ENCODE measurements around the gene BCL7A.

Gene BCL7A

DNA sequence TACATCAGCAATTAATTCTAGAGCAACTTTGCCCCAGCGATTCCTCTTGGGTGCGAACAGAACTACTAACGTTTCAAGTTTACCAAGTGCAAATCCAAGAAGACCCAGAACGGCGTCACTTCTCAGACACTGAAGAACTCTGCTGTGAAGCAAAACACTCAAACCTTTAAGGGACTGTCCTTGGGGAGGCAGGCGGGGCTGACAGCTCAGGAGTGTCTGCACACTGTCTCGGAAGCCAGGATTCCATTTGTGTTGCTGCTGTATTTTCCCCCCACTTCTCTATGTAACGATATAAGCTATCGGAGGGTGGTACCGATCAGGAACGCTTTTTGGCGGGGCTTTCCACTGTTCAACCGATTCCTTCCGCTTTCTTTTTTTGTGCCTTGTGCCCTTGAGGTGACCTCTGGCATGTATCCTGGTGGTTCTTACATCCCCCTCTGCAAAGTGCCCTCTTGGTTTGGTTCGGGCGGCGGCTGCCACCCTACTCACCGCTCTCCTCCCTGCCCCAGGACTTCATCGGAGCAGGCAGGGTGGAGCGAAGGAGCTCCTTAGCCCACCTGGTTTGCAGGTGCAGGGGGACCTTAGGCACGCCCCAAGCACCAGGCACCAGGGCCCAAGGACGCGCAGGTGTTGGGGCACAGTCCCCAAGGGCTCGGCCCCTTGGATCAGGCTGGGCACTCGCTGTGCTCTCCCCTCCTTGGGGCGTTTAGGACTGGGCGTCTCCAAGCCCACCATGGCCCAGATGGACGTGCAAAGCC lies 37.7 kb downstream of the BCL7A start:
- peaks cover 8% of the 10 kb centered on the region for H3K4me1 ChIP-seq
- in situ Hi-C loops (cut with MboI; ENCODE audit: low sequenced_read_pairs), result loop anchor here (5.0 to 10.0 kb wide), 2 partner anchors 63 to 135 kb away; no protein-coding TSS in a partner anchor
- peaks cover 46% of the 10 kb centered on the region for H3K36me3 ChIP-seq (replicated peaks)
- H3K9me3 ChIP-seq, result no peaks in the 10 kb centered on the region
- DNase-seq (ENCODE audit: low spot score in 2 of 2), result no peak
- H3K4me3 ChIP-seq, result no peak overlapping the region
- no peaks in the 10 kb centered on the region for H3K27me3 ChIP-seq (ENCODE audit: low read depth)

DNA sequence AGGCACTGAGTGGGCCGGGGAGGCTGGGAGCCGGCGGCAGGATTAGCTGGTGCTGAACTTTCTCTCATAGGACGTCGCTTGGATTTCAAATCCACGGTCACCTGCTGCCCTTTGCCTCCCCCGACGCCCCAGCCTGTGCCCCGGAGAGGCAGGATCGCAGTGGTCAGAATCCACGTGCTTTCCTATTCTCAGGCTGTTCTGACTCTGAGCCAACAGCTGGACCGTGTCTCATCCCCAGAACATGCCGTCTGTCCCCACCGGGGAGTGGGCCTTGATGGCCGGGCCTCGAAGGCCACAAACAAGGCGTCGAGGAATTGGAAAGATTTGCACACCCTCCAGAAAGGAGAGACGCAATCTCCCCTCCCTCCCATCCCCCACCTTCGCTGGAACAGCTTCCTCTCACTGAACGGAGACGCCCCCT lies 38.4 kb downstream of the BCL7A start:
- Histone ChIP-seq H3K9me3 (no peaks in the 10 kb centered on the region), H3K4me1 (peaks cover 15% of the 10 kb centered on the region), H3K4me3 (no peak overlapping the region), H3K27me3 (ENCODE audit: low read depth) (no peaks in the 10 kb centered on the region), H3K36me3 (replicated peaks) (peaks cover 41% of the 10 kb centered on the region)
- DNase-seq (ENCODE audit: low spot score in 2 of 2), result no peak
- in situ Hi-C loops (cut with MboI; ENCODE audit: low sequenced_read_pairs), result no loop called here

DNA sequence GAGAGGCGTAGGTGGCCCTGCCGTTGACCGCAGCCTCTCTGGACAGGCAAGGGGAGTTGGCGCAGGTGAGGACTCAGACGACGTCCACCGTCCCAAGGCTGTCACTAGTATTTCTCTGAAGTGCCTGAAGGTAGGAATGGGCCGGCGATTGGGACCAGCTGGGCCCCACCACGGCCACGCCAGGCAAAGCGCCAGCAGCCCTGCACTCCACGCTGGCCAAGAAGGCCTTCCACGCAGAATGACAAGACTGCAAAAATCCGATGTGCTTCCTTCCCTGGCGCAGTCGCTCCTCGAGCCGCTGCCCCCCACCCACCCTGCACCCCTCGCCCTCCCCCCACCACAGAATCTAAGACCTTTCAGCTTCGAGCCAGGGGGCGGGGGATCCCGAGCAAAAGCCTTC lies 39.6 kb downstream of the BCL7A start:
- H3K27me3 ChIP-seq (ENCODE audit: low read depth), result no peaks in the 10 kb centered on the region
- H3K36me3 ChIP-seq (replicated peaks), result peaks cover 29% of the 10 kb centered on the region
- H3K9me3 ChIP-seq, result no peaks in the 10 kb centered on the region
- in situ Hi-C loops (cut with MboI; ENCODE audit: low sequenced_read_pairs), result no loop called here
- H3K4me1 ChIP-seq, result peaks cover 22% of the 10 kb centered on the region
- no peak overlapping the region for H3K4me3 ChIP-seq
- no peak for DNase-seq (ENCODE audit: low spot score in 2 of 2)

DNA sequence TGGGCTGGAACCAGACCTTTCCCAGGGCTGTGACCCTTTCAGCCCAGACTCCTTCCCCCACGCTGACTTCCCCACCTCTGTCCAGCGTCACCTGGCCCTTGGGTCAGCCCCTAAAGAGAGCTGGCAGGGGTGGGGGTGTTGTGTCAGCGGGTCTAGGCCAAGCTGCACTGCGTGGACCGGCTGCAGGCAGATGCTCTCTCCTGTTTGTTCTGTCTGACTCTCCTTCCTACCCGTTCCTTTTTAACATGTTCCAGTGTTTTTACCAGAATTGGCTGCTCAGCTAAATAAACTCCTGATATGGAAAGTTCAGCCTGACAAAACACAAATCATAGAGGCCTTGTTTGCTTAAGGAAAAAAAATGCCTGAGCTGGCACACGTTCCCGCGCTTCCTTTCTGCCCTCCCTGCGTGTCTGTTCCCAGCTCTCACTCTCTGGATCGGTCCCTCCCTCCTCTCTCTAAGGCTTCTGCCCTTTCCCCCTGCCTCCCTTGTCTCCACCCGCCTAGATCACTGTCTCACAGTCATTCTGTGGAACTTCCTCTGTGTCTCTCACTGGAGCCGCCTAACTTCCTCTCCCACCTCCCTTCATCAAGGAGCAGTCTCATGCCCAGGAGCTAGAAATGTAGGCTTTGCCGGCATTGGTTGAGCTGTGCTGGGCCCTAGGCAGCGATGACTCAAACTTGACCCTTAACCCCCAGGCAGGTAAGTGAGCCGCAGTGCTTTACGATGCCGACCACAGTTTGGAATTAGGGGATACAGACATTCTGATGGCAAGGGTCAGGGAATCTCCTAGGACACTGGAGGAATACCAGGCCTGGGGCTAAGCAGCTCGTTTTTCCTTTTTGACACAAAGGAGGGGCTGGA lies 41.4 kb downstream of the BCL7A start:
- peaks cover 16% of the 10 kb centered on the region for H3K36me3 ChIP-seq (replicated peaks)
- H3K9me3 ChIP-seq, result no peaks in the 10 kb centered on the region
- no peak for DNase-seq (ENCODE audit: low spot score in 2 of 2)
- H3K27me3 ChIP-seq (ENCODE audit: low read depth), result no peaks in the 10 kb centered on the region
- H3K4me1 ChIP-seq, result peaks cover 22% of the 10 kb centered on the region
- H3K4me3 ChIP-seq, result no peak overlapping the region
- in situ Hi-C loops (cut with MboI; ENCODE audit: low sequenced_read_pairs), result no loop called here

DNA sequence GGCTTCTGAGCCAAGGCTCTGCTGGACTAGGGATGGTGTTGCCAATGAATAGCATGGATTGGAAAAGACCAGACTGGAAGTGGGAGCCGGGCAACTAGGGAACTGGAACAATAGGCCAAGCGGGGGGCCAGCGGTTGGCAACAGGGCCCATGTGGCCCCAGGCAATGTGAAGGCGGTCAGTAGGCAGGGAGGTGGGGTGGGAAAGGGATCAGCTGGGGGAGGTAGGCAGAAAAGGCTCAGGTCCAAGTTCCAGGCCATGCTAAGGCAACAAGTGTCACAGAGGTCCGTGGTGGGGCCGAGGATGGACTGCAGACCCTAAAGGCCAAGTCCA lies 42.0 kb downstream of the BCL7A start:
- Histone ChIP-seq H3K4me3 (no peak overlapping the region), H3K9me3 (no peaks in the 10 kb centered on the region), H3K4me1 (peaks cover 22% of the 10 kb centered on the region), H3K36me3 (replicated peaks) (peaks cover 16% of the 10 kb centered on the region), H3K27me3 (ENCODE audit: low read depth) (no peaks in the 10 kb centered on the region)
- in situ Hi-C loops (cut with MboI; ENCODE audit: low sequenced_read_pairs), result no loop called here
- peak in 1 of 2 experiments; percentile 25 for DNase-seq (ENCODE audit: low spot score in 2 of 2)

DNA sequence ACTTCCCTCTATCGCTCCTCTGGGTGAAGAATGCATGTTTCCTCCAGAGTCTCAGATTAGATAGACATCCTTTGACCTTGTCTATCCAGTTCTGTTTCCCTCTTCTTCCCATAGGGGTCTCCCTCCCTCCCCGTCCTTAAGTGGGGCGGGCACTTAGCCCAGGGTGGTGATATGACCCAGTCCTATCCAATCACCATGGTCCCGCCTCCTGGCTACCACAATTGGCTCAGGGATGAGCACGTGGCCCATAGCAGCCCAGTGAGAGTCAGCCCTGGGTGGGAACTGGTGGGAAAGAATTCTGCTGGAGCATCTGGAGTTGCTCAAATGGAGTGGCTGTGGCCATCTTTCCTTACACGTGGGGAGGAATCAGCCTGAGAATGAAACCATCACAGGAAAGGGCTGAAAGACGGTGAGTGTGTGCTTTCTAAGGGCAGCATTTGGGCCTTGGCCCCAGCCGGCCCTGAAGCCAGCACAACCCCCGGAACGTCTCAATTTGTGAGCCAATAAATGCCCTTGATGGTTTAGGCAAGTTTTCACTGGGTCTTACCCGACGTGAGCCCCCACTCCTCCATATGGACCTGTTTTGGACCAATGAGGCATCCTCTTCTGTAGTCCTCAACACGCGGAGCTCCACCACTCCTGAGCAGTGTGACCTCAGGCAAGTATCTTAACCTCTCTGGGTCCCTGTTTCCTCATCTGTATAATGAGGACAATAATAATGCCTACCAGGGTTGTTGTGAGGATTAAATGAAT lies 42.5 kb downstream of the BCL7A start:
- peak; percentile 94 to 98 for DNase-seq (ENCODE audit: low spot score in 2 of 2)
- in situ Hi-C loops (cut with MboI; ENCODE audit: low sequenced_read_pairs), result no loop called here
- Histone ChIP-seq H3K36me3 (replicated peaks) (peaks cover 10% of the 10 kb centered on the region), H3K27me3 (ENCODE audit: low read depth) (no peaks in the 10 kb centered on the region), H3K9me3 (no peaks in the 10 kb centered on the region), H3K4me3 (peak overlapping the region; percentile 26), H3K4me1 (peaks cover 22% of the 10 kb centered on the region)

DNA sequence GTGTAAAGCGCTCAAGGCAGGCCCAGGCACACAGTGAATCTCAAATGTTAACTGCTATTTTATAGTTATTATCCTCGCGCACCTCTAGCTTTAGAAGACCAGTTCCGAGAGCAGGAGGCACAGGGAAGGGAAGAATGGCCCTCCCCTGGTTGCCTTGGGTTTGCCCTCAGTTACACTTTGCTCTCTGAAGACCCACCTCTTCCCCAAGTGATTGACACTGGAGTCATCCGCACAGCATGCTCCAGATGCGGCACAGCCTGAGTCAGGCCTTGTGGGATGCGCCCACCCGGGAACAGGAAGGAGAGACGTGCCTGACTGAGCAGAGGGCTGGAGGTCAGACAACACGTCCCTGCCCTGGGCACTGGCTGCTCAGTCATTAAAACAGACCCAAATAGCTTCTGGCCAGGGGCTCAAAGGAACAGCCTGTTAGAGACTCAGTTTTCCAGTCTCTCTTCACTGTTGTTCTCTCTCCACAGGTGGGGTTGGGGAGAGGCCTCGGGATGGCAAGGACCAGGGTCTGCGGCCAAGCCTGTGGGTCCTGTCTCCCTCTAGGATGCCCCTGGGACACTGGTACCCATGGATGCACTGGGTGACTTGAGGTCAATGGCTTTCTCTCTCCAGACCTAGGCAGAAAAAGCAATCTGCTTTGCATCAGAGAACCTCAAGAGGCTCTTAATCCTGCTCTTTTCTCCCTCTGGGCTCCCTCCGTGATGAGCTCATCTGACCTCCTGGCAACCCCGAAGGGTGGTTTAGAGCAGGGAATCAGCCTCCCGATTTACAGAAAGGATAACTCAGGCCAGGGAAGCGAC lies 43.3 kb downstream of the BCL7A start:
- DNase-seq (ENCODE audit: low spot score in 2 of 2), result peak; percentile 55 to 76
- in situ Hi-C loops (cut with MboI; ENCODE audit: low sequenced_read_pairs), result no loop called here
- no peaks in the 10 kb centered on the region for H3K27me3 ChIP-seq (ENCODE audit: low read depth)

DNA sequence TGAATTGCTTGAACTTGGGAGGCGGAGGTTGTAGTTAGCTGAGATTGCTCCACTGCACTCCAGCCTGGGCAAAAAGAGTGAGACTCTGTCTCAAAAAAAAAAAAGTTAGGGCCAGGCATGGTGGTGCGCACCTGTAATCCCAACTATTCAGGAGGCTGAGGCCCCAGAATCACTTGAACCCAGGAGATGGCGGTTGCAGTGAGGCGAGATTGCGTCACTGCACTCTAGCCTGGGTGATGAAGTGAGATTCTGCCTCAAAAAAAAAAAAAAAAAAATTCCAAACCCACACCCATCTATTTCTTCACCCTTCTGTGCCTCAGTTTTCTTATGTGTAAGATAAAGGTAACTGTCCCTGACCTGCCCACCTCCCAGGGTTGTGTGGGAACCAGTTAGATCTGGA lies 45.9 kb downstream of the BCL7A start:
- no peak overlapping the region for H3K4me3 ChIP-seq
- H3K27me3 ChIP-seq (ENCODE audit: low read depth), result no peaks in the 10 kb centered on the region
- H3K36me3 ChIP-seq (replicated peaks), result peaks cover 4% of the 10 kb centered on the region
- in situ Hi-C loops (cut with MboI; ENCODE audit: low sequenced_read_pairs), result no loop called here
- DNase-seq (ENCODE audit: low spot score in 2 of 2), result no peak
- H3K4me1 ChIP-seq, result peaks cover 22% of the 10 kb centered on the region
- no peaks in the 10 kb centered on the region for H3K9me3 ChIP-seq

More for the DNA sequence above, 43.3 kb downstream of the BCL7A start:
- Histone ChIP-seq H3K4me3 (peak overlapping the region; percentile 26), H3K4me1 (peaks cover 22% of the 10 kb centered on the region), H3K36me3 (replicated peaks) (peaks cover 8% of the 10 kb centered on the region), H3K9me3 (no peaks in the 10 kb centered on the region)

DNA sequence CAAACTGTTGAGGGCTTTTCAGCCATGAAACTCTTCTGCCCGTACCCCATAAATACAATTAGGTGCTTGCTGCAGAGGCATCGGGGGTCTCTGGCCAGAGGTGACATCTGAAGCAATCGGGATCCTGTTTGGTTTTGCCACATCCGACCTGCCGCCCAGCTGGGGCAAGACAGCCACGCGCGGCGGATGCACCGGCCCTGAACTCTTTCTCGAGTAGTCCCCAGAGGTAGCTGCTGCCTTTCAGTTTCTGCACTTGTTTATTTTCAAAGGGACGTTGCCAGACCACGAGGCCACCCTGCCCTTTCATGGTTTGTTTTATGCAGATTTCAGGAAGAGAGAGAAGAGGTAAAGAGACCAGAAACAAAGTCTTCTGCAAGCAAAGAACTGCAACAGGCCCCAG lies 46.3 kb downstream of the BCL7A start:
- Histone ChIP-seq H3K36me3 (replicated peaks) (peaks cover 4% of the 10 kb centered on the region), H3K4me3 (no peak overlapping the region), H3K4me1 (peaks cover 22% of the 10 kb centered on the region), H3K9me3 (no peaks in the 10 kb centered on the region), H3K27me3 (ENCODE audit: low read depth) (no peaks in the 10 kb centered on the region)
- in situ Hi-C loops (cut with MboI; ENCODE audit: low sequenced_read_pairs), result no loop called here
- peak in 1 of 2 experiments; percentile 24 for DNase-seq (ENCODE audit: low spot score in 2 of 2)

DNA sequence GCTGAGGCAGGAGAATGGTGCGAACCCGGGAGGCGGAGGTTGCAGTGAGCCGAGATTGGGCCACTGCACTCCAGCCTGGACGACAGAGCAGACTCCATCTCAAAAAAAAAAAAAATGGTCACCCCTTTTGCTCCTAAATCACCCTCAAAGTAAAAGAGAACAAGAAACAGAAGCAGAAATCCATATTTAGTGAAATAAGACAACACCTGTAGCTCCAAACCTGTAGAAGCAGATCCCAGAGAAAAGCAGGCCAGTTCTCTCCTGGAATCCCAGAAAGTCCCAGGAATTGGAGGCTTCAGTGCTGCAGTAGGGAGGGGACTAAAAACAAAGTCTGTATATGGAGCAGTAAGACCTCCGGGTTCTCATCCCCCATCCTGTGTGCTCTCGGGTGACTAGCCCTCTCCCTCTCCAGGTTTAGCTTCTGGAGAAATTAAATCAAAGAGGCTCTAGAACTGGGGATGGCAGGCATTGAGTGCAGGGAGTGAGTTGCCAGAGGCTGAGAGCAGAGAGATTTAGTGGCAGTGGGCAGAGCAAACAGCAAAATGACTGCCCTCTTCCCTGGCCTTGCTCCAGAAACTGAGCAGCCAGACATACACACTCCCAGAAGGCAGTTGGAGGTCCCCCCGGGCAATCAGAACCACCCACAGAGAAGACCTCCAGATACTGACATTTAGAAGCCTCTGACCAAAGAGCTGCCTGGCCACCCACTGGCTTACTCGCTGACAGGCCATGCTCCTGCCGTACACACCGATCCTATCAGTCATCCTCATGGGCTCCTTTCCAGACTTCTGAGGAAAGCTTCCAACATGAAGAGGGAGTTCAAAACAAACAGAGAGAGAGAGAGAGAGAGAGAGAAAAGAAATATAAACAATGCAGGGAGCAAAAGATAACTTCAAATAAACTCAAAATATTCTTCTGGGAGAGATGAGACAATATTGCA lies 50.6 kb downstream of the BCL7A start:
- no peaks in the 10 kb centered on the region for H3K4me1 ChIP-seq
- no peaks in the 10 kb centered on the region for H3K27me3 ChIP-seq (ENCODE audit: low read depth)
- H3K4me3 ChIP-seq, result no peak overlapping the region
- H3K9me3 ChIP-seq, result no peaks in the 10 kb centered on the region
- in situ Hi-C loops (cut with MboI; ENCODE audit: low sequenced_read_pairs), result no loop called here
- no peak for DNase-seq (ENCODE audit: low spot score in 2 of 2)
- H3K36me3 ChIP-seq (replicated peaks), result no peaks in the 10 kb centered on the region; the same call in 1 of the 2 replicates

DNA sequence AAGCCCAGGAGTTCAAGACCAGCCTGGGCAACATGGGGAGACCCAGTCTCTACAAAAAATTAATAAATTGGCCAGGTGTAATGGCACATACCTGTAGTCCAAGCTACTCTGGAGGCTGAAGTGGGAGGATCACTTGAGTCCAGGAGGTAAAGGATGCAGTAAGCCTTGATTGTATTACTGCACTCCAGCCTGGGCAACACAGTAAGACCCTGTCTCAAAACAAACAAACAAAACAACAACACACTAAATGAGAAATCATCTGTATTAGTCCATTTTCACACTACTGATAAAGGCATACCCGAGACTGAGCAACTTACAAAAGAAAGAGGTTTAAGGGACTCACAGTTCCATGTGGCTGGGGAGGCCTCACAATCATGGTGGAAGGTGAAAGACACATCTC lies 52.1 kb downstream of the BCL7A start:
- no peaks in the 10 kb centered on the region for H3K27me3 ChIP-seq (ENCODE audit: low read depth)
- no peaks in the 10 kb centered on the region for H3K9me3 ChIP-seq
- peaks cover 6% of the 10 kb centered on the region for H3K4me1 ChIP-seq
- in situ Hi-C loops (cut with MboI; ENCODE audit: low sequenced_read_pairs), result no loop called here
- no peak overlapping the region for H3K4me3 ChIP-seq
- H3K36me3 ChIP-seq (replicated peaks), result no peaks in the 10 kb centered on the region
- DNase-seq (ENCODE audit: low spot score in 2 of 2), result no peak

DNA sequence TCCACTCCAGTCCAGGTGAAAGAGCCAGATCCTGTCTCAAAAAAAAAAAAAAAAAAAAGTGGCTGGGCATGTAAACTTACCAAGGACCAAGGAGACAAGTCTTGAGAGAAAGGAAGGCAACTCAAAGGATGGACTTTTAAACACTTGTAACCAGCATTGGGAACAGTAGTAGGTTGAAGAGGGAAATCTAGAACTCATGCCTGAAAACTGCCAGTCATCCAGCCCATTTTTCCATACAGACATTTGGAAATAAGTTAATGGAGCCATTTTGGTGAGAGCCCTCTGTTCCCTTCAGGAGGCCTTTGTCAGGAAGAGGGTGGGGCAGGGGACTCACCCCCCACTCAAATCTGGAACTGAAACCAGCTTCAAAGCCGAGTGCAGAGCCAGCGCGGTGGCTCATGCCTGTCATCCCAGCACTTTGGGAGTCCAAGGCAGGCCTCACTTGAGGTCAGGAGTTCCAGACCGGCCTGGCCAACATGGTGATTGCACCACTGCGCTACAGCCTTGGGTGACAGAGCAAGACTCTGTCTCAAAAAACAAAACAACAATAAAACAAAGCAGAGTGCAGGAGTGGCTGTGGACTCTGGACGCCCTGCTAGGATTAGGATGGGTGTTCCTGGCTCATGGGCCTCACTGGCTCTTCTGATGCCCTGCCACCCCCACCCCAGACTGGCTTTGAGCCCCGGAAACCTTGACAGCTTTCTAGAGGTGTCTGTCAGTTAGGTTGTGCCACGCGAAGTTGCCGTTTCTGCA lies 55.2 kb downstream of the BCL7A start:
- H3K4me3 ChIP-seq, result no peak overlapping the region
- peaks cover 15% of the 10 kb centered on the region for H3K4me1 ChIP-seq
- in situ Hi-C loops (cut with MboI; ENCODE audit: low sequenced_read_pairs), result no loop called here
- H3K36me3 ChIP-seq (replicated peaks), result no peaks in the 10 kb centered on the region
- H3K27me3 ChIP-seq (ENCODE audit: low read depth), result no peaks in the 10 kb centered on the region
- DNase-seq (ENCODE audit: low spot score in 2 of 2), result no peak
- H3K9me3 ChIP-seq, result no peaks in the 10 kb centered on the region

Measured in HAP-1 (cell line).